Neural progenitor cell (in vitro differentiated cells): ENCODE results near the gene FAM193A. TPM values are rescaled to one million over a fixed set of nuclear protein-coding genes. Genes with fewer than 3 reads are reported as not detected.

ENCODE experiments used
- DNase-seq: peaks from one replicate; pipeline ENCODE4 v3.0.0-alpha.2; 2016; ENCODE audit warnings: low spot score
- H2AFZ ChIP-seq: fragments of 200-600 bp; sonication (generic); replicated peaks from 2 replicates; pipeline ENCODE4 v1.6.1; 2016; ENCODE audit warnings: antibody characterized with exemption
- H3F3A ChIP-seq: fragments of 200-600 bp; sonication (generic); 2 replicates; pipeline ENCODE4 v1.6.1; 2016; ENCODE audit warnings: antibody characterized with exemption, low read depth
- H3K27ac ChIP-seq: fragments of 200-600 bp; sonication (generic); 2 replicates; pipeline ENCODE4 v1.5.1; 2016; ENCODE audit warnings: mild to moderate bottlenecking
- H3K27me3 ChIP-seq: fragments of 200-600 bp; sonication (generic); 2 replicates; pipeline ENCODE4 v1.6.1; 2016; ENCODE audit warnings: mild to moderate bottlenecking, moderate library complexity
- H3K36me3 ChIP-seq: fragments of 200-600 bp; sonication (generic); 2 replicates; pipeline ENCODE4 v1.5.1; 2016
- H3K4me1 ChIP-seq: fragments of 200-600 bp; sonication (generic); 2 replicates; pipeline ENCODE4 v1.6.1; 2016; ENCODE audit warnings: mixed run types
- H3K4me2 ChIP-seq: fragments of 200-600 bp; sonication (generic); 2 replicates; pipeline ENCODE4 v1.6.1; 2016
- H3K4me3 ChIP-seq: fragments of 200-600 bp; sonication (generic); 2 replicates; pipeline ENCODE4 v1.5.1; 2016
- H3K79me2 ChIP-seq: fragments of 200-600 bp; sonication (generic); 2 replicates; pipeline ENCODE4 v1.6.1; 2016; ENCODE audit warnings: low read depth
- H3K9ac ChIP-seq: fragments of 200-600 bp; sonication (generic); 2 replicates; pipeline ENCODE4 v1.6.1; 2016
- H3K9me3 ChIP-seq: fragments of 200-600 bp; sonication (generic); 2 replicates; pipeline ENCODE4 v1.5.1; 2016; ENCODE audit warnings: low read depth
- H4K20me1 ChIP-seq: fragments of 200-600 bp; sonication (generic); 2 replicates; pipeline ENCODE4 v1.6.1; 2016; ENCODE audit warnings: low read depth
- H3K27ac Mint-ChIP-seq: 3 replicates; pipeline ENCODE4 v1.8.0; 2021; ENCODE audit warnings: mixed read lengths
- H3K27me3 Mint-ChIP-seq: 2 replicates; pipeline ENCODE4 v1.8.0; 2022; ENCODE audit warnings: low read depth, mild to moderate bottlenecking, inconsistent platforms, moderate library complexity, mixed read lengths; ENCODE audit not compliant: insufficient read depth
- H3K36me3 Mint-ChIP-seq: 3 replicates; pipeline ENCODE4 v1.8.0; 2021; ENCODE audit warnings: mixed read lengths
- H3K4me1 Mint-ChIP-seq: 3 replicates; pipeline ENCODE4 v1.8.0; 2021; ENCODE audit warnings: mixed read lengths
- H3K4me3 Mint-ChIP-seq: 3 replicates; pipeline ENCODE4 v1.8.0; 2021; ENCODE audit warnings: mild to moderate bottlenecking, moderate library complexity, mixed read lengths
- H3K9me3 Mint-ChIP-seq: 3 replicates; pipeline ENCODE4 v1.8.0; 2020; ENCODE audit warnings: mixed read lengths
- CTCF ChIP-seq: fragments of 200-600 bp; sonication (generic); IDR thresholded peaks from 2 replicates; pipeline ENCODE4 v1.5.1; 2017; ENCODE audit warnings: antibody characterized with exemption, mild to moderate bottlenecking
- EZH2 ChIP-seq: fragments of 200-600 bp; sonication (generic); IDR thresholded peaks from 2 replicates; pipeline ENCODE4 v1.6.1; 2017; ENCODE audit warnings: antibody characterized with exemption, mild to moderate bottlenecking, moderate library complexity
- EZH2phosphoT487 ChIP-seq: fragments of 200-600 bp; sonication (generic); IDR thresholded peaks from 2 replicates; pipeline ENCODE4 v1.6.1; 2017; ENCODE audit warnings: antibody characterized with exemption
- total RNA-seq: library from RNA; depleted of rRNA; stranded (reverse); fragments of >200 nt; gene quantifications from 2 replicates; pipeline ENCODE4 v1.2.3, GENCODE V29; 2015; ENCODE audit warnings: low replicate concordance

FAM193A gene
- total RNA-seq, 1 donor from 2014 or later = 29.1 TPM

- Histone ChIP-seq H3F3A (peaks cover 7% of the 10 kb centered on the region), H4K20me1 (peaks cover 79% of the 10 kb centered on the region), H3K79me2 (peaks cover 99% of the 10 kb centered on the region), H3K27me3 (no peaks in the 10 kb centered on the region), H3K4me1 (peaks cover 17% of the 10 kb centered on the region), H3K4me3 (no peak overlapping the region), H3K36me3 (peaks cover 4% of the 10 kb centered on the region), H3K9ac (no peak overlapping the region), H2AFZ (no peak overlapping the region), H3K9me3 (no peaks in the 10 kb centered on the region), H3K4me2 (no peak overlapping the region), H3K27ac (no peak overlapping the region)
- Mint-ChIP-seq H3K4me1 (peaks cover 53% of the 10 kb centered on the region), H3K9me3 (no peaks in the 10 kb centered on the region), H3K27me3 (peaks cover 2% of the 10 kb centered on the region), H3K36me3 (peaks cover 21% of the 10 kb centered on the region), H3K27ac (peak overlapping the region; percentile 80), H3K4me3 (no peak overlapping the region)
- TF ChIP-seq CTCF = peak; percentile 7
- TF ChIP-seq EZH2phosphoT487 = no peak
- no peak for DNase-seq
Measured at GRCh38 chr4:2598511-2599303, 62.3 kb downstream of the FAM193A start.

GRCh38 chr4:2599304-2599654 lies 62.8 kb downstream of the FAM193A start:
- no peak overlapping the region for H2AFZ ChIP-seq
- no peak for DNase-seq
- Mint-ChIP-seq H3K27me3 (peaks cover 2% of the 10 kb centered on the region), H3K9me3 (no peaks in the 10 kb centered on the region), H3K36me3 (peaks cover 23% of the 10 kb centered on the region), H3K4me3 (no peak overlapping the region), H3K27ac (peak overlapping the region; percentile 80), H3K4me1 (peaks cover 50% of the 10 kb centered on the region)
- no peak overlapping the region for H3K4me3 ChIP-seq
- H3K4me2 ChIP-seq = no peak overlapping the region
- H3K27ac ChIP-seq = no peak overlapping the region
- peaks cover 11% of the 10 kb centered on the region for H3K4me1 ChIP-seq
- H3K9ac ChIP-seq = no peak overlapping the region
- peaks cover 4% of the 10 kb centered on the region for H3K36me3 ChIP-seq
- peaks cover 99% of the 10 kb centered on the region for H3K79me2 ChIP-seq
- H4K20me1 ChIP-seq = peaks cover 79% of the 10 kb centered on the region
- H3F3A ChIP-seq = peaks cover 9% of the 10 kb centered on the region
- no peaks in the 10 kb centered on the region for H3K9me3 ChIP-seq
- TF ChIP-seq CTCF = no peak
- no peak for TF ChIP-seq EZH2
- TF ChIP-seq EZH2phosphoT487 = no peak
- H3K27me3 ChIP-seq = no peaks in the 10 kb centered on the region

GRCh38 chr4:2600878-2601277 lies 64.4 kb downstream of the FAM193A start:
- Histone ChIP-seq H3K4me3 (no peak overlapping the region), H4K20me1 (peaks cover 78% of the 10 kb centered on the region), H3K9me3 (no peaks in the 10 kb centered on the region), H3K4me2 (no peak overlapping the region), H3F3A (peaks cover 12% of the 10 kb centered on the region), H2AFZ (no peak overlapping the region), H3K79me2 (peaks cover 99% of the 10 kb centered on the region), H3K36me3 (peaks cover 4% of the 10 kb centered on the region), H3K27ac (no peak overlapping the region), H3K9ac (no peak overlapping the region), H3K27me3 (no peaks in the 10 kb centered on the region), H3K4me1 (peaks cover 11% of the 10 kb centered on the region)
- no peak for DNase-seq
- no peak for TF ChIP-seq CTCF
- TF ChIP-seq EZH2 = no peak
- no peak for TF ChIP-seq EZH2phosphoT487
- H3K27me3 Mint-ChIP-seq = peaks cover 2% of the 10 kb centered on the region
- peaks cover 53% of the 10 kb centered on the region for H3K4me1 Mint-ChIP-seq
- no peaks in the 10 kb centered on the region for H3K9me3 Mint-ChIP-seq
- H3K27ac Mint-ChIP-seq = no peak overlapping the region
- no peak overlapping the region for H3K4me3 Mint-ChIP-seq
- peaks cover 25% of the 10 kb centered on the region for H3K36me3 Mint-ChIP-seq
